Rectal smooth muscle tissue (tissue), 1 donor: ENCODE data around the gene RABEPK.
"Not testable (repeated sequence)": the region's sequence is repeated elsewhere in the genome, so short reads cannot be mapped to it uniquely, and the experiment has no call there.

Source experiments
- H3K27ac ChIP-seq: one replicate; pipeline ENCODE4 v1.7.0; 2013; ENCODE audit warnings: low read depth, low read length, inconsistent platforms
- H3K27me3 ChIP-seq: one replicate; pipeline ENCODE4 v1.7.0; 2013; ENCODE audit warnings: low read length; ENCODE audit not compliant: control insufficient read depth, insufficient read depth
- H3K36me3 ChIP-seq: one replicate; pipeline ENCODE4 v1.7.0; 2013; ENCODE audit warnings: low read length; ENCODE audit not compliant: control insufficient read depth, insufficient read depth
- H3K4me1 ChIP-seq: one replicate; pipeline ENCODE4 v1.7.0; 2013; ENCODE audit warnings: low read length; ENCODE audit not compliant: control insufficient read depth, insufficient read depth
- H3K4me3 ChIP-seq: one replicate; pipeline ENCODE4 v1.7.0; 2013; ENCODE audit warnings: low read length
- H3K9ac ChIP-seq: one replicate; pipeline ENCODE4 v1.7.0; 2013; ENCODE audit warnings: low read length

Gene RABEPK

DNA sequence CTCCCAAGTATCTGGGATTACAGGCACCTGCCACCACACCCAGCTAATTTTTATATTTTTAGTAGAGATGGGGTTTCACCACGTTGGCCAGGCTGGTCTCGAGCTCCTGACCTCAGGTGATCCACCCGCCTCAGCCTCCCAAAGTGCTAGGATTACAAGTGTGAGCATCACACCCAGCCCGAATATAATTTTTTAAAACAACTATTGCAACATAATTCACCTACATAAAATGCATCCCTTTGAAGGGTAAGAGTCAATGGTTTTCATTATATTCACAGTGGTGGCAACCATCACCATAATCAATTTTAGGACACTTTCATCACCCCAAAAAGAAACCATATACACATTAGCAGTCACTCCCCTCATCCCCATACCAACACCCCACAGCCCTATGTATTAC is 20.6 kb upstream of the RABEPK start:
- H3K36me3 ChIP-seq, H3K4me3 ChIP-seq, H3K27ac ChIP-seq, H3K9ac ChIP-seq, H3K4me1 ChIP-seq, H3K27me3 ChIP-seq: not testable (repeated sequence)

DNA sequence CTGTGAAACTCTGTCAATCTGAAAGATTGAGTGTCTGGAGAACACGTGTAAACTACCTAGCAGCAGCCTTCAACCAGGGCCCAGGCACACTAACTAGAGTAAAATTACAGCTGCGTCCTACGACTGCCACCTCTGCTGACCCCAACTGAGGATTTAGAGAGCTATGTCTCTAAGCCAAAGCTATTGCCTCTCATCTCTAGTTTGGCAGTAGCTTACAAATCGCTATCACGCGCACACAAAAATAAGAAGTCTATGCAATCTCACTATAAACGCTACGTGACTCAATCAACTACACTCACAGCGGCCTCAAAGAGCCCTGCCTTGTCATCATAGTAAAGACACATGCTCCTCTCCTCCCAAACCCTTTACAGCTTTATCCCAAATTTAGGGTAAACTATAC is 19.5 kb upstream of the RABEPK start:
- H3K27ac ChIP-seq, result no peak overlapping the region
- no peaks in the 10 kb centered on the region for H3K36me3 ChIP-seq
- no peak overlapping the region for H3K9ac ChIP-seq
- no peaks in the 10 kb centered on the region for H3K27me3 ChIP-seq
- no peak overlapping the region for H3K4me3 ChIP-seq
- peaks cover 8% of the 10 kb centered on the region for H3K4me1 ChIP-seq

DNA sequence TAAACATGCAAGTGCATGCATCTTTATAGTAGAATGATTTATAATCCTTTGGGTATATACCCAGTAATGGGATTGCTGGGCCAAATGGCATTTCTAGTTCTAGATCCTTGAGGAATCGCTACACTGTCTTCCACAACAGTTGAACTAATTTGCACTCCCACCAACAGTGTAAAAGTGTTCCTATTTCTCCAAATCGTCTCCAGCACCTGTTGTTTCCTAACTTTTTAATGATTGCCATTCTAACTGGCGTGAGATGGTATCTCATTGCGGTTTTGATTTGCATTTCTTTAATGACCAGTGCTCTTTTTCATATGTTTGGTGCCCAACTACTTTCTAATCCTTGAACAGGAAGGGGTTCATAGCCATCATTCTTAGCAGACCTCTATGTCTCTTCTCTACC is 18.6 kb upstream of the RABEPK start:
- not testable (repeated sequence) for H3K27ac ChIP-seq

DNA sequence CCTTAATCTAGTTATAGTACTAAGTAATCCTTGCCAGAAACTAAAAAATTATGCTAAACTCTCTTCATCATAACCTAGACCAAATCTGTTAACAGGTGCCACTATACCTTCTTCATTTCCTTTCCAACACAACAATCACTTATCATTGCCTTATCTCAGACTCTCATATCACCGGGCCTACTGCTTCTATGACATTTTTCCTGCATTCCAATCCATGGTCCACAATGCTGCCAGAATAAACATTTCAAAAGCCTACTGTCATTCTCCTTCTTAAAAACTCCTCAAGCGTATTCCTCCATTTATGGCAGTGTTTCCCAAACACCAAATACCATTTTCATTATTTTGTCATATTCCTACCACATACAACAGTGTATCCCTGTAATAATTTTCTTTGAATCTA is 17.3 kb upstream of the RABEPK start:
- H3K36me3 ChIP-seq, result no peaks in the 10 kb centered on the region
- no peak overlapping the region for H3K4me3 ChIP-seq
- H3K9ac ChIP-seq, result no peak overlapping the region
- no peak overlapping the region for H3K27ac ChIP-seq
- no peaks in the 10 kb centered on the region for H3K4me1 ChIP-seq
- H3K27me3 ChIP-seq, result no peaks in the 10 kb centered on the region

More for the DNA sequence above, 18.6 kb upstream of the RABEPK start:
- H3K36me3 ChIP-seq, H3K27me3 ChIP-seq, H3K4me3 ChIP-seq, H3K9ac ChIP-seq, H3K4me1 ChIP-seq: not testable (repeated sequence)

DNA sequence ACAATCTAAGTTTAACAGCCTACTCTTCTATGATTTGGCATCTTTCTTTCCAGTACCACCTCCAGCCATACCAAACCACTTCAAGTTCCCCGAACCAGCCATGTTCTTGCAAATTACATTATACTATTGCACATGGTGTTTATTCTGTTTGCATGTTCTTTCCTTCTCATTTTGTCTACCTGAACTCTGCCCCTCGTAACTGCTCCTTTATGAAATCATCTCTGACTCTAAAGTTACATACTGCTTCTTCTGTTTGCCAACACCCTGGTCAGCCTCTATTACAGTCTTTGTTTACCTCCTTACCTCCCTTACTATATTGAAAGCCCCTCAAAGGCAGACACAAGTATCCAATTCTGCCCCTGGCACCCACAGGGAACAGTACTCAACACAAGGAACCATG is 16.8 kb upstream of the RABEPK start:
- H3K4me1 ChIP-seq, result no peaks in the 10 kb centered on the region
- no peaks in the 10 kb centered on the region for H3K27me3 ChIP-seq
- no peaks in the 10 kb centered on the region for H3K36me3 ChIP-seq
- H3K4me3 ChIP-seq, result no peak overlapping the region
- H3K27ac ChIP-seq, result no peak overlapping the region
- no peak overlapping the region for H3K9ac ChIP-seq

DNA sequence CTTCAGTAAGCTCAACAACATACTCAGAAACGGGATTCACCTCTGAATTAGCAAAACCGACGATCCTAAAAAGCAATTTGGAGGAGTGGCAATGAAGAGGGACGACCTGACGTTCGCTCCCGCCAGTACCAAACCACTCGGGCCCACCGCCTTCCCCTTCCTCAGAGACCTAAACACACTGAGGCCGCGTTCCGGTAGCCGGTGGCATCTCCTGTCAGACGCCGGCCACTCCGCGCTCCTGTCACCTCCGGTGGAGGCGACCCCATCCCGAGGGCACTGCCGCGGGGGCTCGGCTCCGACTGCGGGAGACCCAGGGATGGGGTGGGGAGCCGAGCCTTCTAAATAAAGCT is 11.4 kb upstream of the RABEPK start:
- H3K4me3 ChIP-seq, result peak overlapping the region; percentile 99
- peak overlapping the region; percentile 96 for H3K9ac ChIP-seq
- H3K36me3 ChIP-seq, result no peaks in the 10 kb centered on the region
- H3K27me3 ChIP-seq, result no peaks in the 10 kb centered on the region
- H3K27ac ChIP-seq, result peak overlapping the region; percentile 93
- peaks cover 6% of the 10 kb centered on the region for H3K4me1 ChIP-seq

DNA sequence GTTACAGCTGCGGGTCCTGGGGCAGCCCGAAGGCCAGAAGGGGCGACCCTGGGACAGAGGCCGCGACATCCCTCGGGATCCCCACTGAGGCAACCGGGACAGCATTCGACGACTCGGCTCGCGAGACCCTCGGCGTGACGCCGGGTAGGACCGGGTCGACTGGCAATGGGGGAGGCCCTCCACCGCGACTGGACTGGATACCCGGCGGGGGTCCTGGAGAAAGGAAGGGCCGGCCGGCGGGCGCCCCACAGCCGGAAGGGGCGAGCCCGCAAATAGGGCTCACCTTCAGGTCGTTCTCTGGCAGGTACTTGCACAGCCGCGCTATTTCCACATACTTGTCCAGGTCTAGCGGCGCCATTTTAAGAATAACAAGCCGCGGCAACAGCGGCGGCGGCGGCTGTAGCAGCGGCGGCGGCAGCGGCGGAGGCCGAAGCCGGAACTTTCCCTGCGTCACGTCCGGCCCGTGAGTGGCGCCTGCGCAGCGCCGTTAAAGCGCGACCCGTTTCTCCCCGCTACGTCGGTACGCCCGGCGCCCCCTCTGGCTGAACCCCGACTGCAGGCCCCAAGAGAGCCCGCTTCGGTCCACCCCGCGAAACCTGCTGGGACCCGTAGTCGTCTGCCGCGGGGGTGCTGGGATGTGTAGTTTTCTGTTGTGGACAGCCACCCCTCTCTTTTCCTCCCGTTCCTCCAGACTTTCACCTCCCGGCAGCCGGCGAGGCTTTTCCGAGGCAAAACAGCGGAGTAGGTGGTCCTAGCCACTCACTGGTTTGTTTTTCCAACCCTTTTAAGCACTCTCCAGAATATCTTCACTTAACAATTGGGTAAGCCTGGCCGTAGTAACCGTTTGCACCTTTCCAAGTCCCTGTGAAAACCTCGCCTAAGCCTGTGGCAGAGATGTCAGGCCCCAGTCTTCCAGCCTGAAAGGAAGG is 10.7 kb upstream of the RABEPK start, which contains the start of gene PPP6C:
Gene PPP6C, minus strand, starts transcription at position 443 of the 929 bp plus-strand sequence. Its CDS starts 85 bp downstream, at position 358.
- Histone ChIP-seq H3K9ac (peak within 1 kb of the TSS; percentile 96), H3K4me1 (peaks cover 6% of the 10 kb centered on the region), H3K27me3 (no peaks in the 10 kb centered on the region), H3K4me3 (peak within 1 kb of the TSS; percentile 99), H3K36me3 (no peaks in the 10 kb centered on the region), H3K27ac (peak within 1 kb of the TSS; percentile 93)

DNA sequence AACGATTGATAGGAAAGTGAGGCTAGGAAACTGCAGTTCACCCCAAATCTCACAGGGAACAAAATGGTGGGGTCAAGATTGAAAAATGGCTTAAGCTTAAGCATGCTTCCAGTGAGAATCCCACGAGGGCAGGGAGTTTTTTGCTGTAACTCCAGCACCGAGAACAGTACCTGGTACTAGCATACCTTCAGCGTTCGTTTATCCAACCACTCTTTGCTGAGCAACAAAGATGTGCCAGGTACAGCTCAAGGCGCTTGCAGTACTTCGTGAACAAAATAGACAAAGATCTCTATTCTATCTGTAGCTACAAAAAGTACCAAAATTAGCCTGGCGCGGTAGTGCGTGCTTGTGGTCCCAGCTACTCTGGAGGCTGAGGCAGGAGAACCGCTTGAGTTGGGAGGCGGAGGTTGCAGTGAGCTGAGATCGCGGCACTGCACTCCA is 10.0 kb upstream of the RABEPK start:
- peak overlapping the region; percentile 93 for H3K27ac ChIP-seq
- no peaks in the 10 kb centered on the region for H3K36me3 ChIP-seq
- peak overlapping the region; percentile 90 for H3K9ac ChIP-seq
- H3K4me1 ChIP-seq, result peaks cover 6% of the 10 kb centered on the region
- H3K4me3 ChIP-seq, result peak overlapping the region; percentile 99
- H3K27me3 ChIP-seq, result no peaks in the 10 kb centered on the region

DNA sequence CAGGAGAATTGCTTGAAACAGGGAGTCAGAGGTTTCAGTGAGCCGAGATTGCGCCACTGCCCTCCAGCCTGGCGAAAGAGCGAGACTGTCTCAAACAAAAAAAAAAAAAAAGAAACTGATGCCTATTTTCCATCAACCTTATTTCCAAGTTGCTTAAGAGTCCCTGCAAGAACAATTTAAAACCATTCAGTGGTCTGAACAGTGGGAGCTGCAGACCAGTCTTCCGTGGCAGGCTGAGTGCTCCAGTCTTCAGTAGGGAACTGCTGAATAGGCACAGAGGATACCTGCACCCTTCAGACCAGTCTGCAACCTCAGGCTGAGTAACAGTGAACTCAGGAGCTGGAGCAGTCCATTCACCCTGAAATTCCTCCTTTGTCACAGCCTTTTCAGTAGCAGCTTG is 5.9 kb upstream of the RABEPK start:
- not testable (repeated sequence) for H3K9ac ChIP-seq, H3K4me1 ChIP-seq, H3K27ac ChIP-seq, H3K4me3 ChIP-seq, H3K36me3 ChIP-seq, H3K27me3 ChIP-seq

DNA sequence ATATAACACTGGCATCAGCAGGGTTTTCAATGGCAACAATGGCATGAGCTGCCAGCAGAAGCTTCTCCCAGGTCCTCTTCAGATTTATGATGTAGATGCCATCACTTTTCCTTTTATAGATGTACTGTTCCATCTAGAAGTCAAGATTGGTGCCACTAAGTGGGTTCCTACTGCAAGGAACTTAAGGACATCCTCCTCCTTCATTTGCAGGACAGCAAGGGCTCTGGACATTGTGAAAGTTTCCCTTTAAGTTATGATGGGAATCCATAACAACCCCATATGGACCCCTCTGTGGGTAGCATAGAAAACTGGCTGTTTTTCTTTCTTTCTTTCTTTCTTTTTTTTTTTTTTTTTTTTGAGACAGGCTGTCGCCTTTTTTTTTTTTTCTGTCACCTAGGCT is 4.8 kb upstream of the RABEPK start:
- H3K4me3 ChIP-seq, H3K27me3 ChIP-seq, H3K27ac ChIP-seq, H3K36me3 ChIP-seq, H3K9ac ChIP-seq, H3K4me1 ChIP-seq: not testable (repeated sequence)

DNA sequence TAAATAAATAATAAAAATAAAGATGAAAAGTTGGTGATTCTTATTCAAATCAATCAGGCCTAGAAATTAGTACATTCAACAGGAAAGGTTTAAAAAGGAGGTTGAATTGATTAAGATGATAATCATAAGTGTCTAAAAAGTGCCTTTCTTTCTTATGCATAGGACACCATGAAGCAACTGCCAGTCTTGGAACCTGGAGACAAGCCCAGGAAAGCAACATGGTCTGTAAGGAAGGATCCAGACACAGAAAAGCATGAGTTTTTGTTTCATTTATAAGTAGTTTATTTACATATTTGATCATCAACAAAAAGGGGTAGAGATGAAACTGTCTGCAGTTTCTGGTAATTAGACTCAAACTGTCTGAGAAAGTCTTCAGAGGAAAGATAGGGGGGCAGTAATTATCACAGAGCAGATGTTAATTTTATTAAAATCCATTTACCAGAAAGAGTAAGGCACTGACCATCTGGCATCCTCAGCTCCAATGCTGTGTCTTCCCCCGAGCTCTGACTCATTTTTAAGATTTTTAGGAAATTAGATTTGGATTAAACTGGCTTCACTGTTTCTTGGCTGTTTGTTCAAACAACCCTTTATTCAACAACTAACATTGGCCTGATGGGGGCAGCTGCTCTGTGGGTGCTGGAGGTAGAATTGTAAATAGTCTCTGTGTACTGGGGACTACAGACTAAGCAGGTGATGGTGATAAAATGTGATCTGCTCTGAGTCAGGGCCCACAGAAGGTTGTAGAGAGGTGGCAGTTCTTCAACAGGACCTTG is 2.7 kb downstream of the RABEPK start:
- H3K36me3 ChIP-seq, result no peaks in the 10 kb centered on the region

DNA sequence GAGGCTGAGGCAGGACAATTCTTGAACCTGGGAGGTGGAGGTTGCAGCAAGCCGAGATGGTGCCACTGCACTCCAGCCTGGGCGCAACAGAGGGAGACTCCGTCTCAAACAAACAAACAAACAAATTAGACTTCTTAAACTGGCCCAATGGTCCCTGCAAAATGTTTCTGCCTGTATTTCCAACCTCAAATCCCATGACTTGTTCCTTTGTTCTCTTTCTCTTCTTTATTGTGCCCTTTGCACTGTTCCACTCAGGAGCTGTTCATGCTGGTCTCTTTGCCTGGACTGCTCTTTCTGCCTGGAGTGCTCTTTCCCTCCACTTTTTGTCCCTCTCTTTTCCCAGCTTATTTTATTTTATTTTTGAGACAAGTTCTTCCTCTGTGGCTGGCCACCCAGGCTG is 4.1 kb downstream of the RABEPK start:
- H3K27ac ChIP-seq, result no peak overlapping the region
- no peaks in the 10 kb centered on the region for H3K36me3 ChIP-seq
- H3K4me1 ChIP-seq, result peaks cover 4% of the 10 kb centered on the region
- H3K9ac ChIP-seq, result no peak overlapping the region
- no peak overlapping the region for H3K4me3 ChIP-seq
- H3K27me3 ChIP-seq, result no peaks in the 10 kb centered on the region

More for the DNA sequence above, 2.7 kb downstream of the RABEPK start:
- Histone ChIP-seq H3K4me3 (no peak overlapping the region), H3K9ac (no peak overlapping the region), H3K27ac (no peak overlapping the region), H3K4me1 (peaks cover 4% of the 10 kb centered on the region), H3K27me3 (no peaks in the 10 kb centered on the region)
